ENCODE measurements around the gene TBX2. TPM values are rescaled to one million over a fixed set of nuclear protein-coding genes. Genes with fewer than 3 reads are reported as not detected.

Gene TBX2
- polyA plus RNA-seq, 4 donors, result 60.0 to 111 (median 94.8) TPM

- no peak for DNase-seq (ENCODE audit: low read depth in 4 of 4, low spot score in 2 of 4)
Observed at GRCh38 chr17:61450641-61451537, 51.2 kb downstream of the TBX2 start.

- DNase-seq (ENCODE audit: low read depth in 4 of 4, low spot score in 2 of 4), result no peak
Observed at GRCh38 chr17:61451538-61452300, 52.1 kb downstream of the TBX2 start.

GRCh38 chr17:61452301-61453290 is 53.0 kb downstream of the TBX2 start, which contains the start of gene TBX4:
Gene TBX4, plus strand, starts transcription at chr17:61452422. Its CDS starts 4,069 bp downstream, at chr17:61456491.
- no peak for DNase-seq (ENCODE audit: low read depth in 4 of 4, low spot score in 2 of 4)

GRCh38 chr17:61453566-61454380 is 54.1 kb downstream of the TBX2 start:
- DNase-seq (ENCODE audit: low read depth in 4 of 4, low spot score in 2 of 4), result no peak

GRCh38 chr17:61454381-61455323 is 55.0 kb downstream of the TBX2 start:
- no peak for DNase-seq (ENCODE audit: low read depth in 4 of 4, low spot score in 2 of 4)

- DNase-seq (ENCODE audit: low read depth in 4 of 4, low spot score in 2 of 4), result no peak
Observed at GRCh38 chr17:61455324-61456060, 55.8 kb downstream of the TBX2 start.

- no peak for DNase-seq (ENCODE audit: low read depth in 4 of 4, low spot score in 2 of 4)
Observed at GRCh38 chr17:61456061-61456681, 56.5 kb downstream of the TBX2 start.

- DNase-seq (ENCODE audit: low read depth in 4 of 4, low spot score in 2 of 4), result no peak
Observed at GRCh38 chr17:61456688-61457225, 57.1 kb downstream of the TBX2 start.

- DNase-seq (ENCODE audit: low read depth in 4 of 4, low spot score in 2 of 4), result no peak
Observed at GRCh38 chr17:61457226-61457983, 57.8 kb downstream of the TBX2 start.

- no peak for DNase-seq (ENCODE audit: low read depth in 4 of 4, low spot score in 2 of 4)
Observed at GRCh38 chr17:61458000-61458399, 58.4 kb downstream of the TBX2 start.

- no peak for DNase-seq (ENCODE audit: low read depth in 4 of 4, low spot score in 2 of 4)
Observed at GRCh38 chr17:61458421-61459141, 58.9 kb downstream of the TBX2 start.

Other genes with a start within 250 kb of the TBX2 start
- gene TBX4, start 52.6 kb downstream of the TBX2 start, polyA plus RNA-seq (ENCODE audit: insufficient read length in 4 of 4), result under 1 TPM; 0.23 to 0.26 (median 0.25) TPM
- gene NACA2, start 191.4 kb downstream of the TBX2 start, polyA plus RNA-seq (ENCODE audit: insufficient read length in 4 of 4), result 1 to 10 TPM in 3 of 4 donors, under 1 TPM in 1; 0.65 to 3.0 (median 2.6) TPM